Ovary (tissue), 3 donors: Measurements from ENCODE around the gene GRXCR2.

Experiments used
- POLR2A ChIP-seq: fragments of 450-650 bp; IDR thresholded peaks from one replicate; pipeline ENCODE4 v1.6.1; 2017; ENCODE audit warnings: antibody characterized with exemption, mild to moderate bottlenecking, moderate library complexity
- TF ChIP-seq, protein P1 (sequence below), 3 donors: fragments of 450-650 bp in 2 of 3; fragments of 200-600 bp in 1 of 3; IDR thresholded peaks; one replicate each; pipeline versions ENCODE4 v1.5.1 to v1.8.0; 2016 to 2022; ENCODE audit warnings: antibody characterized with exemption in 3 of 3, mild to moderate bottlenecking in 1 of 3
- donor health status: DM: no; HTN: no; CAD: no.

DNA sequence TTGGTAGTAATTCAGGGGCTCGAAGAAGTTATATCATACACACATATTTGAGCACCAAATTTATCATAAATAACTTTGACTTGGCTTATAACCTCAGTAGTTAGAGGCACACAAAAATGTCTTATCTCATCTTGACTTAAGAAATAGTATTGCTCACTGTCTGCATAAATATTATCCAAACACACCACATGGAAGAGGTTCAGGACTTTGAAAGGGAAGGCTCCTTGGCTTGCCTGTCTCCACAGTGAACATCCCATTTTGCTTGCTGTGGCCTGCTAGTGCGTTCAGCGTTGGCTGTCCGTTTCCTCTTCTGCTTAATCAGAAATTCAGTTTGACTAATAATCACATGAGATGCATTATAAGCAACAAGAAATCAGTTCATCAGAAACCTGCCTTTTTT is 13.9 kb downstream of the GRXCR2 start:
- TF ChIP-seq, protein P1, sequence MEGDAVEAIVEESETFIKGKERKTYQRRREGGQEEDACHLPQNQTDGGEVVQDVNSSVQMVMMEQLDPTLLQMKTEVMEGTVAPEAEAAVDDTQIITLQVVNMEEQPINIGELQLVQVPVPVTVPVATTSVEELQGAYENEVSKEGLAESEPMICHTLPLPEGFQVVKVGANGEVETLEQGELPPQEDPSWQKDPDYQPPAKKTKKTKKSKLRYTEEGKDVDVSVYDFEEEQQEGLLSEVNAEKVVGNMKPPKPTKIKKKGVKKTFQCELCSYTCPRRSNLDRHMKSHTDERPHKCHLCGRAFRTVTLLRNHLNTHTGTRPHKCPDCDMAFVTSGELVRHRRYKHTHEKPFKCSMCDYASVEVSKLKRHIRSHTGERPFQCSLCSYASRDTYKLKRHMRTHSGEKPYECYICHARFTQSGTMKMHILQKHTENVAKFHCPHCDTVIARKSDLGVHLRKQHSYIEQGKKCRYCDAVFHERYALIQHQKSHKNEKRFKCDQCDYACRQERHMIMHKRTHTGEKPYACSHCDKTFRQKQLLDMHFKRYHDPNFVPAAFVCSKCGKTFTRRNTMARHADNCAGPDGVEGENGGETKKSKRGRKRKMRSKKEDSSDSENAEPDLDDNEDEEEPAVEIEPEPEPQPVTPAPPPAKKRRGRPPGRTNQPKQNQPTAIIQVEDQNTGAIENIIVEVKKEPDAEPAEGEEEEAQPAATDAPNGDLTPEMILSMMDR (IDR thresholded peaks at IDR 0.05) = no peak
- TF ChIP-seq POLR2A = no peak
